Erythroblast (primary cell): ENCODE data around the gene RNGTT.

Experiments
- DNase-seq, 2 experiments: peaks; one replicate each; lab custom pipeline; 2025; lab: John Stamatoyannopoulos, UW
- GATA1 ChIP-seq: IDR thresholded peaks from 2 replicates; pipeline ENCODE4 v1.6.1; 2011; ENCODE audit warnings: low read depth, mild to moderate bottlenecking, control low read depth, low read length, moderate library complexity
- POLR2A ChIP-seq: IDR thresholded peaks from 2 replicates; pipeline ENCODE4 v1.6.1; 2011; ENCODE audit warnings: mild to moderate bottlenecking, low read length

Gene RNGTT

GRCh38 chr6:88963139-88964090, at the start of gene RNGTT:
Gene RNGTT (minus strand): TSS chr6:88963618. CDS start chr6:88963409, 209 bp downstream.
- peak; percentile 82 for TF ChIP-seq POLR2A
- no peak for TF ChIP-seq GATA1
- peak; percentile 98 for DNase-seq

DNA sequence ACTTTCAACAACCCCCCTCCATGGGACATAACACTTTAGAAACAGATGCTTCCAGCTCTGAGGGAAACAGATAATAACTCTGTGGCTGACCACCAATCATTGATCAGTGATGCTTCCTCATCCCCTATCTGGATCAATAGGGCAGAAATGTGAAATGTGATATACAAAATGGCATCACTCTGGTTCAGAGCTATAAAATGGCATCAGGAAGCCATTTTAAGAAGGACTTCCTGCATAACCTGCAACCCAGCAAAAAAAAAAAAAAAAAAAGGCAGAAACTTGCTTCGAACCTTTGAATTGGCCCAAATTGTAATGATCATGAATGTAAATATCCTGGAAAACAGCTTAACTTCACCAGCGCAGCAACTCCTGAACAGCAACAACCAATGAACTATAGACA, 48.0 kb upstream of the RNGTT start:
- TF ChIP-seq POLR2A (no peak), GATA1 (no peak)
- DNase-seq: no peak

- TF ChIP-seq POLR2A (no peak), GATA1 (no peak)
- no peak for DNase-seq
Observed at GRCh38 chr6:89010825-89011224, 47.4 kb upstream of the RNGTT start.

DNA sequence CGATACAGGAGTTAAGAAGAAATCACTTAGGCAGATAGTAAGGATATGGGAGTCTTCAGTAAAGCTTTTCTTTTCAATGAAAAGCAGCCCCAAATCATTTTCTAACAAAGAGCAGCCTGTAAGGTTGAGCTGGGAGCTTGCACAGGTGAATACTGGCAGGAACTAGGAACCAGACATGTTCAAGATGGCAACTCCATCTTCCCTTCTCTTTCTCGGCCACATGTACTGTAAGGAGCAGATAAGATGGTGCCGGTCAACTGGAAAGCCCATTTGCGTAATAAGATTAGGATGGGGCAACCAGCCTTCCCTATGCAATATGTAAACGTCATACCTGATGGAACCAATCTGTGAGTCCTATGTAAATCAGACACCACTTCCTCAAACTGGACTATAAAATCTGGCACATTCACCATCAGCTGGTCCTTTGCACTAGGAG, 46.2 kb upstream of the RNGTT start:
- DNase-seq: no peak
- TF ChIP-seq POLR2A (no peak), GATA1 (no peak)

- no peak for DNase-seq
- no peak for TF ChIP-seq GATA1
- no peak for TF ChIP-seq POLR2A
Observed at GRCh38 chr6:89008815-89009374, 45.5 kb upstream of the RNGTT start.

DNA sequence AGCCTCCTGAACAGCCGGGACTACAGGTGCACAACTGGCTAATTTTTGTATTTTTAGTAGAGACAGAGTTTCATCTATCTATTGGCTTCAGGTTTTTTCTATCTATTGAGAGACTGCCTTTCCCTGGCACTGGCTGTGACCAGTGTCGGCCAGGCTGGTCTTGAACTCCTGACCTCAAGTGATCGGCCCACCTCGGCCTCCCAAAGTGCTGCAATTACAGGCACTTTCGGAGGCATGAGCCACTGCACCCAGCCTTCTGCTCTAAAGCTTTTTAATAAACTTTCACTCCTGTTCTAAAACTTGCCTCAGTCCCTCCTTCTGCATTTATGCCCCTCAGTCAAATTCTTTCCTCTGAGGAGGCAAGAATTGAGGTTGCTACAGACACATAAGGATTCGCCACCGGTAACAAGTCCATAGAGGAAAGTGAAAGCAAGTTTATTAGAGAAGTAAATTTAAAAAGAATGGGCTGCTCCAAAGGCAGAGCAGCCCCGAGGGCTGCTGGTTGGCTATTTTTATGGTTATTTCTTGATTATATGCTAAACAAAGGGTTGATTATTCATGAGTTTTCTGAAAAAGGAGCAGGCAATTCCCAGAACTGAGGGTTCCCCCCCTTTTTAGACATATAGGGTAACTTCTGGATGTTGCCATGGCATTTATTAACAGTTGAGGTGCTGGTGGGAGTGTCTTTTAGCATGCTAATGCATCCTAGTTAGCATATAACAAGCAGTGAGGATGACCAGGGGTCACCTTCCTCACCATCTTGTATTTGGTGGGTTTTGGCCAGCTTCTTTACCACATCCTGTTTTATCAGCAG, 44.8 kb upstream of the RNGTT start:
- no peak for DNase-seq
- TF ChIP-seq POLR2A (no peak), GATA1 (no peak)

- peak in 1 of 2 experiments; percentile 7 for DNase-seq
- TF ChIP-seq GATA1 (no peak), POLR2A (no peak)
Observed at GRCh38 chr6:89007209-89008000, 44.0 kb upstream of the RNGTT start.

- DNase-seq: no peak
- TF ChIP-seq GATA1 (no peak), POLR2A (no peak)
Observed at GRCh38 chr6:89002523-89002922, 39.1 kb upstream of the RNGTT start.

- DNase-seq: no peak
- no peak for TF ChIP-seq GATA1
- no peak for TF ChIP-seq POLR2A
Observed at GRCh38 chr6:88997327-88997726, 33.9 kb upstream of the RNGTT start.

DNA sequence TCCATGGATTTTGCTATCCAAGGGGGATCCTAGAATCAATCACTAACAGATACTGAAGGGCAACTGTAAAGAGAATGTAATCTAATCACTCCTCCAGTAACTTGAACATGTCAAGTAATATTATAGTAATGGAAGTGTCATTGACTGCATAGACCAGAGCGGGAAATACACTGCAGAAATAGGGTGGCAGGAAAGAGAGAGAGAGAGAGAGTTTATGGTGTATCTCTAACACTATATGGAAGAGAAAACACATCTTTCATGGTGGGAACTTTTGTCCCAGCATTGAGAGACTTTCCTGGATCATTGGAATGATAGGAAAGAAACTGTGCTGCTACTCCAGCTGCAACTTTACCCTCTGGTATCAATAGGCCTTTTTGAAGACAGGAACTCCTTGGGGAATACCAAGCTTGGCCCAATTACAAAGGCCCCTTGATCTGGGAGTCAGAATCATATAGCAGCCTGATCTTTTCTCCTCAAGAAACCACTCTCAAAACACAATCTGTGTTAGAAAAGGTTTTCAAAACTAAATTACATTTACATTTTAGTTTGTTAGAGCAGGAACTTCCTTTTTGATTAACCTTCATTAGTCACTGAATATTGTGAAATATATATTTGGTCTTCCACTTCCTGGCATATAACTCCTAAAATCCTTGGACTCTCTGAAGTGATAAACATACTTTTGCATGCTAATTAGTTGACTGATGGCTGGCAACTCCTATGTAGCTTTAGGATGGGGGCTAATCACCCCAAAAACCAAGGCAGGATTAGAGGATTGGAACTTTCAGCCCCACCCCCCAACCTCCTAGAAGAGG, 29.5 kb upstream of the RNGTT start:
- DNase-seq: no peak
- TF ChIP-seq GATA1 (no peak), POLR2A (no peak)

GRCh38 chr6:88989215-88989614, 25.8 kb upstream of the RNGTT start:
- TF ChIP-seq GATA1 (no peak), POLR2A (no peak)
- DNase-seq: no peak

- no peak for TF ChIP-seq POLR2A
- no peak for TF ChIP-seq GATA1
- no peak for DNase-seq
Observed at GRCh38 chr6:88987922-88988321, 24.5 kb upstream of the RNGTT start.
